Suprapubic skin (tissue), 4 donors: ENCODE results near the gene LMBR1.

Experiments used
- CTCF ChIP-seq, 2 donors: fragments of 200-600 bp in 1 of 2; fragments of 450-650 bp in 1 of 2; sonication (generic) in 1 of 2; IDR thresholded peaks; one replicate each; pipeline ENCODE4 v1.5.1; 2016 to 2019; ENCODE audit warnings: antibody characterized with exemption in 2 of 2, mild to moderate bottlenecking in 1 of 2, moderate library complexity in 1 of 2
- EP300 ChIP-seq: sonication (generic); formaldehyde crosslinking; IDR thresholded peaks from one replicate; pipeline ENCODE4 v1.6.1; 2017; ENCODE audit warnings: antibody characterized with exemption
- POLR2A ChIP-seq, 2 donors: fragments of 450-650 bp; IDR thresholded peaks; one replicate each; pipeline ENCODE4 v1.6.1; 2017; ENCODE audit warnings: antibody characterized with exemption in 2 of 2, mild to moderate bottlenecking in 2 of 2, moderate library complexity in 2 of 2
- POLR2AphosphoS5 ChIP-seq, 3 donors: sonication (generic); formaldehyde crosslinking; IDR thresholded peaks; one replicate each; pipeline ENCODE4 v1.6.1; 2017; ENCODE audit warnings: antibody characterized with exemption in 3 of 3

- TF ChIP-seq POLR2AphosphoS5 (IDR thresholded peaks at IDR 0.05) = no peak
- TF ChIP-seq CTCF (IDR thresholded peaks at IDR 0.05) = no peak
- TF ChIP-seq POLR2A (IDR thresholded peaks at IDR 0.05) = no peak
- no peak for TF ChIP-seq EP300
Measured at GRCh38 chr7:156676263-156676662, 216.7 kb downstream of the LMBR1 start.
